Endothelial cell of umbilical vein (primary cell): ENCODE data around the gene IMPA2. TPM values are rescaled to one million over a fixed set of nuclear protein-coding genes. Genes with fewer than 3 reads are reported as not detected.

Experiments
- BruUV-seq: library from RNA; stranded (reverse); fragments of 400-500 nt; replicated peaks from 2 replicates; lab custom pipeline; 2021; lab: Mats Ljungman, UMichigan
- CTCF ChIA-PET: fragments of 300-600, 350-600 bp; sonication (Branson Sonifier 250); formaldehyde crosslinking; loops from one replicate; lab custom pipeline; 2021; ENCODE audit warnings: antibody characterized with exemption, inconsistent platforms; lab: Charles Lee
- POLR2A ChIA-PET: fragments of 300-600, 350-600 bp; sonication (Branson Sonifier 250); formaldehyde crosslinking; loops from one replicate; lab custom pipeline; 2021; ENCODE audit warnings: antibody characterized with exemption, inconsistent platforms; lab: Charles Lee
- DNase-seq: peaks from one replicate; pipeline ENCODE4 v3.0.0-alpha.2; 2011; ENCODE audit warnings: low read depth, low spot score
- FAIRE-seq: peaks from 2 replicates; lab custom pipeline; 2011; peaks lifted over from hg19 to GRCh38; lab: Jason Lieb, UNC
- H2AFZ ChIP-seq: 2 replicates; pipeline ENCODE4 v1.6.0; 2012; ENCODE audit warnings: low read depth, low read length, control low read depth, inconsistent platforms
- H3K27ac ChIP-seq: 2 replicates; pipeline ENCODE4 v1.5.1; 2011; ENCODE audit warnings: low read depth, mild to moderate bottlenecking, control low read depth, low read length, moderate library complexity; ENCODE audit not compliant: insufficient read depth
- H3K27me3 ChIP-seq, 2 experiments: 2 replicates each; pipeline versions ENCODE4 v1.6.0 to v1.6.1; 2011; ENCODE audit warnings: low read length in 2 of 2, mixed read lengths in 1 of 2; ENCODE audit not compliant: control insufficient read depth in 2 of 2, insufficient read depth in 2 of 2
- H3K36me3 ChIP-seq, 2 experiments: 2 replicates in 1 of 2; 3 replicates in 1 of 2; pipeline ENCODE4 v1.5.1; 2011; ENCODE audit warnings: low read length in 2 of 2, mild to moderate bottlenecking in 1 of 2, moderate library complexity in 1 of 2; ENCODE audit not compliant: control insufficient read depth in 2 of 2, insufficient read depth in 2 of 2; ENCODE audit errors: extremely low read depth in 1 of 2
- H3K4me1 ChIP-seq: 3 replicates; pipeline ENCODE4 v1.5.1; 2011; ENCODE audit warnings: mild to moderate bottlenecking, low read length; ENCODE audit not compliant: control insufficient read depth, insufficient read depth; ENCODE audit errors: extremely low read depth
- H3K4me2 ChIP-seq: 2 replicates; pipeline ENCODE4 v1.6.1; 2011; ENCODE audit warnings: low read length, control low read depth, mixed read lengths; ENCODE audit not compliant: insufficient read depth
- H3K4me3 ChIP-seq, 3 experiments: fragments of 200-600 bp in 1 of 3; sonication (generic), shearing (Covaris generic) in 1 of 3; replicated peaks in 1 of 3; 2 replicates each; pipeline ENCODE4 v1.5.1; 2011 to 2016; ENCODE audit warnings: control low read depth in 3 of 3, low read length in 3 of 3, mild to moderate bottlenecking in 2 of 3, inconsistent platforms in 1 of 3, low read depth in 1 of 3, moderate library complexity in 1 of 3; ENCODE audit not compliant: insufficient read depth in 1 of 3
- H3K79me2 ChIP-seq: 2 replicates; pipeline ENCODE4 v1.6.0; 2012; ENCODE audit warnings: low read length, inconsistent platforms; ENCODE audit not compliant: control insufficient read depth, insufficient read depth
- H3K9ac ChIP-seq: replicated peaks from 2 replicates; pipeline ENCODE3; 2011; ENCODE audit warnings: low read length, control low read depth; ENCODE audit not compliant: insufficient read depth; ENCODE audit errors: extremely low read depth
- H3K9me1 ChIP-seq: replicated peaks from 3 replicates; pipeline ENCODE4 v1.6.0; 2011; ENCODE audit warnings: mild to moderate bottlenecking, low read length; ENCODE audit not compliant: control insufficient read depth, insufficient read depth; ENCODE audit errors: extremely low read depth
- H3K9me3 ChIP-seq: replicated peaks from 2 replicates; pipeline ENCODE4 v1.5.1; 2012; ENCODE audit warnings: low read length, inconsistent platforms; ENCODE audit not compliant: control insufficient read depth, insufficient read depth
- H4K20me1 ChIP-seq: replicated peaks from 2 replicates; pipeline ENCODE3; 2011; ENCODE audit warnings: mild to moderate bottlenecking, low read length; ENCODE audit not compliant: control insufficient read depth, insufficient read depth; ENCODE audit errors: extremely low read depth
- EZH2 ChIP-seq: IDR thresholded peaks from 2 replicates; pipeline ENCODE4 v1.6.1; 2012; ENCODE audit warnings: borderline replicate concordance, low read depth, mild to moderate bottlenecking, moderate library complexity, low read length, inconsistent platforms; ENCODE audit not compliant: severe bottlenecking
- FOS ChIP-seq: IDR thresholded peaks from 2 replicates; pipeline ENCODE4 v1.6.1; 2011; ENCODE audit warnings: mild to moderate bottlenecking, low read length, moderate library complexity, borderline replicate concordance; ENCODE audit not compliant: insufficient read depth
- GATA2 ChIP-seq: IDR thresholded peaks from 2 replicates; pipeline ENCODE4 v1.7.0; 2011; ENCODE audit warnings: low read depth, mild to moderate bottlenecking, moderate library complexity, mixed read lengths, low read length; ENCODE audit not compliant: insufficient read length, insufficient read depth
- JUN ChIP-seq: IDR thresholded peaks from 2 replicates; pipeline ENCODE4 v1.6.1; 2011; ENCODE audit warnings: borderline replicate concordance, low read depth; ENCODE audit not compliant: insufficient read length, insufficient read depth
- MYC ChIP-seq: IDR thresholded peaks from one replicate; pipeline ENCODE4 v1.6.1; 2011; ENCODE audit warnings: mild to moderate bottlenecking, low read depth, low read length
- POLR2A ChIP-seq: IDR thresholded peaks from 2 replicates; pipeline ENCODE4 v1.6.1; 2012; ENCODE audit warnings: low read depth, mild to moderate bottlenecking, control low read depth, low read length
- POLR2AphosphoS5 ChIP-seq: IDR thresholded peaks from 2 replicates; pipeline ENCODE4 v1.6.1; 2012; ENCODE audit warnings: low read depth, mild to moderate bottlenecking, control low read depth, low read length, moderate library complexity; ENCODE audit not compliant: insufficient read depth
- dilution Hi-C: fragments of 300-500 bp; cut with MboI; formaldehyde crosslinking; loops from one replicate; pipeline ENCODE4 v1.15.0; 2019; ENCODE audit warnings: low sequenced_read_pairs; ENCODE audit not compliant: extremely low pct_ligation_motif_present
- intact Hi-C: fragments of 100-400 bp; cut with micrococcal nuclease; formaldehyde crosslinking; loops from one replicate; pipeline ENCODE4 v1.10.0; 2022
- polyA plus RNA-seq, 4 experiments: library from polyadenylated mRNA; depleted of rRNA in 3 of 4; stranded (reverse) in 3 of 4; unstranded in 1 of 4; fragments of >200 nt; gene quantifications; 2 replicates each; pipeline versions ENCODE4 v1.2.1 to v1.2.3, GENCODE V29; 2011 to 2012; ENCODE audit warnings: missing spikeins in 1 of 4
- total RNA-seq: library from RNA; stranded (reverse); gene quantifications from 2 replicates; pipeline ENCODE4 v1.2.3, GENCODE V29; 2021
- TF ChIP-seq, protein P1 (sequence below), 2 donors: IDR thresholded peaks; 1 replicate in 1 of 2; 2 replicates in 1 of 2; pipeline ENCODE4 v1.5.1; 2011; ENCODE audit warnings: low read length in 2 of 2, mild to moderate bottlenecking in 2 of 2, moderate library complexity in 2 of 2, control low read depth in 1 of 2, inconsistent platforms in 1 of 2, low read depth in 1 of 2; ENCODE audit not compliant: insufficient read depth in 1 of 2; ENCODE audit errors: extremely low read depth in 1 of 2
- TF ChIP-seq, protein P2 (sequence below): IDR thresholded peaks from 2 replicates; pipeline ENCODE4 v1.6.1; 2011; ENCODE audit not compliant: insufficient read depth, insufficient read length

The IMPA2 gene
- total and polyA plus RNA-seq, 2 donors (not counting 3 experiments of a cell fraction or from before 2014, with no cell fraction given), result 6.1 to 8.0 TPM

- no peaks in the 10 kb centered on the region for H3K27me3 ChIP-seq
- H4K20me1 ChIP-seq, result no peaks in the 10 kb centered on the region
- H3K9ac ChIP-seq, result no peak overlapping the region
- no peaks in the 10 kb centered on the region for H3K9me1 ChIP-seq
- no peak overlapping the region for H2AFZ ChIP-seq
- intact Hi-C loops, result no loop called here
- H3K9me3 ChIP-seq, result no peaks in the 10 kb centered on the region
- H3K4me2 ChIP-seq, result no peak overlapping the region
- TF ChIP-seq, protein P1, sequence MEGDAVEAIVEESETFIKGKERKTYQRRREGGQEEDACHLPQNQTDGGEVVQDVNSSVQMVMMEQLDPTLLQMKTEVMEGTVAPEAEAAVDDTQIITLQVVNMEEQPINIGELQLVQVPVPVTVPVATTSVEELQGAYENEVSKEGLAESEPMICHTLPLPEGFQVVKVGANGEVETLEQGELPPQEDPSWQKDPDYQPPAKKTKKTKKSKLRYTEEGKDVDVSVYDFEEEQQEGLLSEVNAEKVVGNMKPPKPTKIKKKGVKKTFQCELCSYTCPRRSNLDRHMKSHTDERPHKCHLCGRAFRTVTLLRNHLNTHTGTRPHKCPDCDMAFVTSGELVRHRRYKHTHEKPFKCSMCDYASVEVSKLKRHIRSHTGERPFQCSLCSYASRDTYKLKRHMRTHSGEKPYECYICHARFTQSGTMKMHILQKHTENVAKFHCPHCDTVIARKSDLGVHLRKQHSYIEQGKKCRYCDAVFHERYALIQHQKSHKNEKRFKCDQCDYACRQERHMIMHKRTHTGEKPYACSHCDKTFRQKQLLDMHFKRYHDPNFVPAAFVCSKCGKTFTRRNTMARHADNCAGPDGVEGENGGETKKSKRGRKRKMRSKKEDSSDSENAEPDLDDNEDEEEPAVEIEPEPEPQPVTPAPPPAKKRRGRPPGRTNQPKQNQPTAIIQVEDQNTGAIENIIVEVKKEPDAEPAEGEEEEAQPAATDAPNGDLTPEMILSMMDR (IDR thresholded peaks at IDR 0.05; ENCODE audit: extremely low read depth in 1 of 2, insufficient read depth in 1 of 2, low read depth in 1 of 2, low read length in 2 of 2), result no peak
- TF ChIP-seq JUN (no peak), GATA2 (no peak), POLR2AphosphoS5 (no peak), FOS (no peak), MYC (no peak), EZH2 (no peak), POLR2A (no peak)
- TF ChIP-seq, protein P2, sequence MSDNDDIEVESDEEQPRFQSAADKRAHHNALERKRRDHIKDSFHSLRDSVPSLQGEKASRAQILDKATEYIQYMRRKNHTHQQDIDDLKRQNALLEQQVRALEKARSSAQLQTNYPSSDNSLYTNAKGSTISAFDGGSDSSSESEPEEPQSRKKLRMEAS, result no peak
- H3K4me3 ChIP-seq, result no peak overlapping the region
- ChIA-PET CTCF (interaction anchor here (1.0 to 10.9 kb wide), 4 partner anchors 11 to 260 kb away, joined by 4 to 717 read pairs (median 54); partner anchors contain the start of gene IMPA2), POLR2A (no interaction called here)
- FAIRE-seq (no peak), DNase-seq (no peak)
- peaks cover 6% of the 10 kb centered on the region for H3K4me1 ChIP-seq
- H3K27ac ChIP-seq, result no peak overlapping the region
- H3K79me2 ChIP-seq, result no peaks in the 10 kb centered on the region
- H3K36me3 ChIP-seq, result no peaks in the 10 kb centered on the region
- dilution Hi-C loops, result no loop called here
- no TSS peak for BruUV-seq
Measured at GRCh38 chr18:11993264-11993916, 12.1 kb downstream of the IMPA2 start.
